ENCODE results near the gene IL34. TPM values are rescaled to one million over a fixed set of nuclear protein-coding genes. Genes with fewer than 3 reads are reported as not detected.

Gene IL34
- total and polyA plus RNA-seq, 2 of the 13 experiments (the other 11 are each of a cell fraction or from before 2014, with no cell fraction given) = 1.2 to 1.3 TPM

DNA sequence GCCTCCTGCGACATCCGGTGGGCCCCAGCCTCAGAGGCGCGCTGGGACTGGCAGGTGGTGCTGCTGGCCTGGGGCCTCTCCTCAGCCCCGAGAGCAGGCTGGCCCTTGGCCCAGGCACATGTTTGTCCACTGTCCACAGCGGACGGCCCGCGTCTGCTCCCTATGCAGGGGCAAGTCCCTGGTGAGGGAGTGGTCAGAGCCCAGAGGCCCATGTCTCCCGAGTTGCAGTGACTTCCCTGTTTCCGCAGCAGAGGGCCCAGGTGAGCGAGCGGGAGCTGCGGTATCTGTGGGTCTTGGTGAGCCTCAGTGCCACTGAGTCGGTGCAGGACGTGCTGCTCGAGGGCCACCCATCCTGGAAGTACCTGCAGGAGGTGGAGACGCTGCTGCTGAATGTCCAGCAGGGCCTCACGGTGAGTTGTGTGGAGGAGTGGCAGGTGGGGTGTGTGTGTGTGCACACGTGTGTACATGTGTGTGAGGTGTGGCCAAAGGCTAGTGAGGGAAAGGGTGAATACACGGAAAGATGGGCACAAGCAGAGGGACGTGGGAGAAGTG is 10.4 kb downstream of the IL34 start (continued):
- TF ChIP-seq, protein P1, sequence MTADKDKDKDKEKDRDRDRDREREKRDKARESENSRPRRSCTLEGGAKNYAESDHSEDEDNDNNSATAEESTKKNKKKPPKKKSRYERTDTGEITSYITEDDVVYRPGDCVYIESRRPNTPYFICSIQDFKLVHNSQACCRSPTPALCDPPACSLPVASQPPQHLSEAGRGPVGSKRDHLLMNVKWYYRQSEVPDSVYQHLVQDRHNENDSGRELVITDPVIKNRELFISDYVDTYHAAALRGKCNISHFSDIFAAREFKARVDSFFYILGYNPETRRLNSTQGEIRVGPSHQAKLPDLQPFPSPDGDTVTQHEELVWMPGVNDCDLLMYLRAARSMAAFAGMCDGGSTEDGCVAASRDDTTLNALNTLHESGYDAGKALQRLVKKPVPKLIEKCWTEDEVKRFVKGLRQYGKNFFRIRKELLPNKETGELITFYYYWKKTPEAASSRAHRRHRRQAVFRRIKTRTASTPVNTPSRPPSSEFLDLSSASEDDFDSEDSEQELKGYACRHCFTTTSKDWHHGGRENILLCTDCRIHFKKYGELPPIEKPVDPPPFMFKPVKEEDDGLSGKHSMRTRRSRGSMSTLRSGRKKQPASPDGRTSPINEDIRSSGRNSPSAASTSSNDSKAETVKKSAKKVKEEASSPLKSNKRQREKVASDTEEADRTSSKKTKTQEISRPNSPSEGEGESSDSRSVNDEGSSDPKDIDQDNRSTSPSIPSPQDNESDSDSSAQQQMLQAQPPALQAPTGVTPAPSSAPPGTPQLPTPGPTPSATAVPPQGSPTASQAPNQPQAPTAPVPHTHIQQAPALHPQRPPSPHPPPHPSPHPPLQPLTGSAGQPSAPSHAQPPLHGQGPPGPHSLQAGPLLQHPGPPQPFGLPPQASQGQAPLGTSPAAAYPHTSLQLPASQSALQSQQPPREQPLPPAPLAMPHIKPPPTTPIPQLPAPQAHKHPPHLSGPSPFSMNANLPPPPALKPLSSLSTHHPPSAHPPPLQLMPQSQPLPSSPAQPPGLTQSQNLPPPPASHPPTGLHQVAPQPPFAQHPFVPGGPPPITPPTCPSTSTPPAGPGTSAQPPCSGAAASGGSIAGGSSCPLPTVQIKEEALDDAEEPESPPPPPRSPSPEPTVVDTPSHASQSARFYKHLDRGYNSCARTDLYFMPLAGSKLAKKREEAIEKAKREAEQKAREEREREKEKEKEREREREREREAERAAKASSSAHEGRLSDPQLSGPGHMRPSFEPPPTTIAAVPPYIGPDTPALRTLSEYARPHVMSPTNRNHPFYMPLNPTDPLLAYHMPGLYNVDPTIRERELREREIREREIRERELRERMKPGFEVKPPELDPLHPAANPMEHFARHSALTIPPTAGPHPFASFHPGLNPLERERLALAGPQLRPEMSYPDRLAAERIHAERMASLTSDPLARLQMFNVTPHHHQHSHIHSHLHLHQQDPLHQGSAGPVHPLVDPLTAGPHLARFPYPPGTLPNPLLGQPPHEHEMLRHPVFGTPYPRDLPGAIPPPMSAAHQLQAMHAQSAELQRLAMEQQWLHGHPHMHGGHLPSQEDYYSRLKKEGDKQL (CRISPR knock-in tag; IDR thresholded peaks at IDR 0.05; ENCODE audit: low read depth) = 0 out of 2 replicates have a peak, but pooled peaks have one; percentile 46
- TF ChIP-seq RNF2 (conservative IDR thresholded peaks at IDR 0.05; ENCODE audit: low read depth) (0 out of 2 replicates have a peak, but pooled peaks have one; percentile 67), MAZ (IDR thresholded peaks at IDR 0.05; ENCODE audit: borderline replicate concordance, low read depth, low read length) (no peak), MAZ (CRISPR knock-in tag; IDR thresholded peaks at IDR 0.05; ENCODE audit: low read depth) (peak; percentile 88), FOXO1 (CRISPR knock-in tag; IDR thresholded peaks at IDR 0.05) (peak; percentile 6; the same call in 1 of the 2 replicates), POLR2G (IDR thresholded peaks at IDR 0.05; ENCODE audit: low read depth, low read length) (peak; percentile 61), DNMT1 (CRISPR knock-in tag; IDR thresholded peaks at IDR 0.05) (peak; percentile 81; the same call in 1 of the 2 replicates), ZBTB38 (CRISPR knock-in tag; IDR thresholded peaks at IDR 0.05) (peak; percentile 92), ZNF766 (CRISPR knock-in tag; IDR thresholded peaks at IDR 0.05; ENCODE audit: borderline replicate concordance) (0 out of 2 replicates have a peak, but pooled peaks have one; percentile 25), ZBTB7B (CRISPR knock-in tag; IDR thresholded peaks at IDR 0.05) (peak; percentile 85), ZNF207 (IDR thresholded peaks at IDR 0.05; ENCODE audit: borderline replicate concordance) (0 out of 2 replicates have a peak, but pooled peaks have one; percentile 28), ZNF180 (CRISPR knock-in tag; IDR thresholded peaks at IDR 0.05; ENCODE audit: borderline replicate concordance, low read depth) (no peak)
- TF ChIP-seq, protein P2, sequence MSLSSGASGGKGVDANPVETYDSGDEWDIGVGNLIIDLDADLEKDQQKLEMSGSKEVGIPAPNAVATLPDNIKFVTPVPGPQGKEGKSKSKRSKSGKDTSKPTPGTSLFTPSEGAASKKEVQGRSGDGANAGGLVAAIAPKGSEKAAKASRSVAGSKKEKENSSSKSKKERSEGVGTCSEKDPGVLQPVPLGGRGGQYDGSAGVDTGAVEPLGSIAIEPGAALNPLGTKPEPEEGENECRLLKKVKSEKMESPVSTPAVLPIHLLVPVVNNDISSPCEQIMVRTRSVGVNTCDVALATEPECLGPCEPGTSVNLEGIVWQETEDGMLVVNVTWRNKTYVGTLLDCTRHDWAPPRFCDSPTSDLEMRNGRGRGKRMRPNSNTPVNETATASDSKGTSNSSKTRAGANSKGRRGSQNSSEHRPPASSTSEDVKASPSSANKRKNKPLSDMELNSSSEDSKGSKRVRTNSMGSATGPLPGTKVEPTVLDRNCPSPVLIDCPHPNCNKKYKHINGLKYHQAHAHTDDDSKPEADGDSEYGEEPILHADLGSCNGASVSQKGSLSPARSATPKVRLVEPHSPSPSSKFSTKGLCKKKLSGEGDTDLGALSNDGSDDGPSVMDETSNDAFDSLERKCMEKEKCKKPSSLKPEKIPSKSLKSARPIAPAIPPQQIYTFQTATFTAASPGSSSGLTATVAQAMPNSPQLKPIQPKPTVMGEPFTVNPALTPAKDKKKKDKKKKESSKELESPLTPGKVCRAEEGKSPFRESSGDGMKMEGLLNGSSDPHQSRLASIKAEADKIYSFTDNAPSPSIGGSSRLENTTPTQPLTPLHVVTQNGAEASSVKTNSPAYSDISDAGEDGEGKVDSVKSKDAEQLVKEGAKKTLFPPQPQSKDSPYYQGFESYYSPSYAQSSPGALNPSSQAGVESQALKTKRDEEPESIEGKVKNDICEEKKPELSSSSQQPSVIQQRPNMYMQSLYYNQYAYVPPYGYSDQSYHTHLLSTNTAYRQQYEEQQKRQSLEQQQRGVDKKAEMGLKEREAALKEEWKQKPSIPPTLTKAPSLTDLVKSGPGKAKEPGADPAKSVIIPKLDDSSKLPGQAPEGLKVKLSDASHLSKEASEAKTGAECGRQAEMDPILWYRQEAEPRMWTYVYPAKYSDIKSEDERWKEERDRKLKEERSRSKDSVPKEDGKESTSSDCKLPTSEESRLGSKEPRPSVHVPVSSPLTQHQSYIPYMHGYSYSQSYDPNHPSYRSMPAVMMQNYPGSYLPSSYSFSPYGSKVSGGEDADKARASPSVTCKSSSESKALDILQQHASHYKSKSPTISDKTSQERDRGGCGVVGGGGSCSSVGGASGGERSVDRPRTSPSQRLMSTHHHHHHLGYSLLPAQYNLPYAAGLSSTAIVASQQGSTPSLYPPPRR (CRISPR knock-in tag; IDR thresholded peaks at IDR 0.05; ENCODE audit: borderline replicate concordance) = no peak
- TF ChIP-seq, protein P3, sequence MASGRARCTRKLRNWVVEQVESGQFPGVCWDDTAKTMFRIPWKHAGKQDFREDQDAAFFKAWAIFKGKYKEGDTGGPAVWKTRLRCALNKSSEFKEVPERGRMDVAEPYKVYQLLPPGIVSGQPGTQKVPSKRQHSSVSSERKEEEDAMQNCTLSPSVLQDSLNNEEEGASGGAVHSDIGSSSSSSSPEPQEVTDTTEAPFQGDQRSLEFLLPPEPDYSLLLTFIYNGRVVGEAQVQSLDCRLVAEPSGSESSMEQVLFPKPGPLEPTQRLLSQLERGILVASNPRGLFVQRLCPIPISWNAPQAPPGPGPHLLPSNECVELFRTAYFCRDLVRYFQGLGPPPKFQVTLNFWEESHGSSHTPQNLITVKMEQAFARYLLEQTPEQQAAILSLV (CRISPR knock-in tag; IDR thresholded peaks at IDR 0.05; ENCODE audit: borderline replicate concordance) = peak; percentile 94
- TF ChIP-seq, protein P4, sequence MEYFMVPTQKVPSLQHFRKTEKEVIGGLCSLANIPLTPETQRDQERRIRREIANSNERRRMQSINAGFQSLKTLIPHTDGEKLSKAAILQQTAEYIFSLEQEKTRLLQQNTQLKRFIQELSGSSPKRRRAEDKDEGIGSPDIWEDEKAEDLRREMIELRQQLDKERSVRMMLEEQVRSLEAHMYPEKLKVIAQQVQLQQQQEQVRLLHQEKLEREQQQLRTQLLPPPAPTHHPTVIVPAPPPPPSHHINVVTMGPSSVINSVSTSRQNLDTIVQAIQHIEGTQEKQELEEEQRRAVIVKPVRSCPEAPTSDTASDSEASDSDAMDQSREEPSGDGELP (IDR thresholded peaks at IDR 0.05; ENCODE audit: borderline replicate concordance, low read depth) = peak; percentile 55; the same call in 1 of the 2 replicates
- TF ChIP-seq, protein P5, sequence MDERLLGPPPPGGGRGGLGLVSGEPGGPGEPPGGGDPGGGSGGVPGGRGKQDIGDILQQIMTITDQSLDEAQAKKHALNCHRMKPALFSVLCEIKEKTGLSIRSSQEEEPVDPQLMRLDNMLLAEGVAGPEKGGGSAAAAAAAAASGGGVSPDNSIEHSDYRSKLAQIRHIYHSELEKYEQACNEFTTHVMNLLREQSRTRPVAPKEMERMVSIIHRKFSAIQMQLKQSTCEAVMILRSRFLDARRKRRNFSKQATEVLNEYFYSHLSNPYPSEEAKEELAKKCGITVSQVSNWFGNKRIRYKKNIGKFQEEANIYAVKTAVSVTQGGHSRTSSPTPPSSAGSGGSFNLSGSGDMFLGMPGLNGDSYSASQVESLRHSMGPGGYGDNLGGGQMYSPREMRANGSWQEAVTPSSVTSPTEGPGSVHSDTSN (CRISPR knock-in tag; IDR thresholded peaks at IDR 0.05) = no peak
